Activated CD4-positive, alpha-beta T cell treated with anti-CD3 and anti-CD28 coated beads for 4 hours (primary cell): ENCODE results near the gene UBE2H.
"Not testable (repeated sequence)": the region's sequence is repeated elsewhere in the genome, so short reads cannot be mapped to it uniquely, and the experiment has no call there.

ENCODE experiments used
- DNase-seq, 2 donors: peaks; one replicate each; pipeline ENCODE4 v3.0.0-alpha.2; 2020

Gene UBE2H

DNA sequence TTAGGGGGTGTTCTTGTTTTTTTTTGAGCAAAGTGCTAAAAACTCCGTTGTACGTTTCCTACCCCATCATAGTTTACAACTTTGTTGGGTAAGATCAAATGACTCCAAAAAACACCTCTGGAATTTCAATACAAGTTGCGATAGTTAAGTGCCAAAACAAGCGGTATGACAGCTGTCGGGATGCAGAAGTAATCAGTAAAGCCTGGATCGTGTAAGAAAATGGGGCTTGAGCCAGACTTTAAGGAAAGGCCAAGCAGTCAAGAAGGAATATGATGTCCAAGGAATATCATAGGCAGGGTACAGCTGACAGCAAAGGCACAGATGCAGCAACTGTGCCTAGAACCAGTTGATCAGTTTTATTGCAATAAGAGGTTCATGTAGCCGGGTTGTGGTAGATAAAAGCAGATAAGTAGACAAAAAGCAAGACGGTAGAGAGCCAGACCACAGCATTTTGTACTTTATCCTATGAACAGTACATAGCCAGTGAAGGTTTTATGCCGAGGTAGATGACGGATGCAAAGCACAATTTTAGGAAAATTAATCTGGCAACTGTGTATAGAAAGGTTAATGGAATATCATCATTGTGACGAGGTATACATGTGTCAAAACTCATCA, 45.5 kb downstream of the UBE2H start:
- no peak for DNase-seq

DNA sequence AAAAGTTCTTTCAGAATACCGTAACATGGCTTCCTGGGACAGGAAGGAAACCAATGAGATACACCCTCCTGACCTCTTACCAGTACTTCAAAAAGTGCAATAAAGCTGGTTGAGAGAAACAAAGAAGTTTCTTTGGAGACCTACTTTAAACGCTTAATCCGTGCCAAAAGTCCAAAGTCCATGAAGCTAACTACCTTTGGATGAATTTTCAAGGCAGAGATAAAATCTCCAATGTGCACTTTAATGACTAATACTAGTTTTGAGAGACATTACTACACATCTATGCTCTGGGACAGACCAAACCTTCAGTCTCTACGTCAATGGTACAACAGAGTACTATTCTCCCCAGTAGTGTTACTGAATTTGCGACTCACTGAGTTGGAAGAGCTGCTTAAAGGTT, 46.1 kb downstream of the UBE2H start:
- DNase-seq: no peak

DNA sequence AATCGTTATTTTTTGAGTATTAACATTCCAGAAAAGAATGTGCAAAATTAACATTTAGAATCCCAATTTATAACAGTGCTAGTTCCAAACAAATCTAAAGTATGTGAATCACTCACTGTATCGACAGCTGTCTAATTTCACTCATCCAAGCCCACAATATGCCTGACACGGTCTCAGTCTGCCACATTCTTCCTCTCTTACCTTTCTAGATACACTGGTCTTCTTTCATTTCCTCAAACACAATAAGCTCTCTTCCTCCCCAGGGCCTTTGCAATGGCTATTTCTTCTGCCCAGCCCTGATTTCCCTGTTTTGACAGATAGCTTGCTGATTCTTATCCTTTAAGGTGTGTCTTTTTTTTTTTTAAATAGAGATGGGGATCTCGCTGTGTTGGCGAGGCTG, 48.8 kb downstream of the UBE2H start:
- DNase-seq: no peak

GRCh38 chr7:129902788-129903422, 49.9 kb downstream of the UBE2H start:
- DNase-seq: no peak

DNA sequence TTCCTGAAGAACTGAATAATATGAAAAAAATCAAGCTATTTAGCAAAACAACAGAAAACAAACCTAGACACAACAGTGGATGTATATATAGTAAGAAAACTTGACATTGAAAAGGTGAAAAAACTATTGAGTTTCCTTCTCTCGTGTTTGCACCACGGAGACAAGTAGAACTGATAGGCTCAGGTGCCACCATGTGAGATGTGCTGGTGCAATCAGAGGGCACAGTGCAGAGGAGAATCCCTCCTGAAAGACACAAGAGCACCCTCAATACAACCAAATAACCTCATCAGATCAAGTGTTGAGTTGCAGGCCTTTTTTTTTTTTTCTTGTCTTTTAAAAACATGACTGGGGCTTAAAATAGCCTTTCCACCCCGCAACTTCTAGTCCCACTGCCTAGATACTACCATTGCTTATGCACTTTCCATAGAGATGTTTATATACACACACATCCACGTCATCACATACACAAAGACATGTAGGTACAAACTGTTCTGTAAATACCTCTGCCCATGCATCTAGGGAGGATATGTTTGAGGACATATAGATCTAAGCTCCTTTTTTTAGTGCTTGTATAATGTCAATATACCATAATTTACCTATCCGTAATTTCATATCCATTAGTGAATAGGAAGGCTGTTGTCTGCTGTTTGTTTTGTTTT, 54.1 kb downstream of the UBE2H start:
- no peak for DNase-seq

DNA sequence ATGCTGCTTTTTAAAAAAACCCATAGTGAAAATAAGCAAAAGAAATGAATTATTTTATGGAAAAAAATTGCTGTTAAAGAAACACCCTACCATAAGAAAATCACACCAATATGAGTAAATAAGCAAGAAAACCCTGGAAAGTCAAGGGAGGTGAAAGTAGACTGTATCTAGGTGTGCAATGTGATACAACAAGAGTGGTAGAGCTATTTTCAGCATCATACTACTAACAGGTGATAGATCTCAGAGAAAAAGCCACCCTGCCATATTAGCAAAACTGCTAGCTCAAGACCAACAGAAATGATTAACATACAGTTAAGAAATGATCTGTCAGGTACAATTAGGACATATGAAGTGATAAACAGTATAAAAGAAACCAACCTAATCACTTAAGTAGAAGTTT, 54.8 kb downstream of the UBE2H start:
- DNase-seq: no peak

DNA sequence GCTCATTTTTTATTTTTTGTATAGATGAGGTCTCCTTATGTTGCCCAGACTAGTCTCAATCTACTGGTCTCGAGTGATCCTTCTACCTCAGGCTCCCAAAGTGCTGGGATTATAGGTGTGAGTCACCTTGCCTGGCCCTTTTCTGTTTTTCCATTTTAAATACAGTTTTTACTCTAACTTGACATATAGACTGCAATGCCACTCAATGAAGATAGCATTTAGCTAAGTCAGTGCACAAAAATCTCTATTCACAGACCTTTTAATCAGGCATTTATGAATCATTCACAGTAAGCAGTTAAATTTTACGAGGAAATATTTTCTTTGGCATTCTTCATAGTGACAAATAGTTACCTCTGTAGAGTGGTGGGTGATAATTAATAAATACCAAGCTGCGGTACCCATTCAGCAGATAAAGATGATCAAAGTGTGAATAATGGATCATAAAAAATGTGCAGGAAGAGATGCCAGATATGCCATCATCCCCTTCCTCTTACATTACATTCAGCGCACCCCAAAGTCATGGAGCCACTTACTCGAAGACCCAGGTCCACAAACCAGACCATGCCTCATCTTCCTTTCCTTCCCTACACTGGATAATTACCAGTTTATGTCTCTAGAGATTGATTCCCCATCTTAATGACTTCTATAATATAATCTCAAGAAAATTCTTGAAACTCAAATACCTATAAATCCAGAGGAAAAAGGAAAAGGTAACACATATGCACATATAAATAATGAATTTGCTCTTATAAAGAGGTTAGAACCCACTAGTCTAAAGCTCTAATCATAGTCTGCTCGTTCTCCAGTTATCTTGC, 56.0 kb downstream of the UBE2H start:
- no peak for DNase-seq

DNA sequence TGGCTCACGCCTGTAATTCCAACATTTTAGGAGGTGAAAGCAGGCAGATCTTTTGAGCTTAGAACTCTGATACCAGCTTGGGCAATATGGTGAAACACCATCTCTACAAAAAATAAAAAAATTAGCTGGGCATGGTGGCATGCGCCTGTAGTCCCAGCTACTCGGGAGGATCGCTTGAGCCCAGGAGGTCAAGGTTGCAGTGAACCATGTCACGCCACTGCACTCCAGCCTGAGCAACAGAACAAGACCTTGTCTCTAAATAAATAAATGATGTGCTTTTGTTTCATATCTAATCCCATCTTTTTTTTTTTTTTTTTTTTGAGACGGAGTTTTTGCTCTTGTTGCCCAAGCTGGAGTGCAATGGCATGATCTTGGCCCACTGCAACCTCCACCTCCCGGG, 58.6 kb downstream of the UBE2H start:
- not testable (repeated sequence) for DNase-seq

- no peak for DNase-seq
Measured at GRCh38 chr7:129890090-129890489, 62.7 kb downstream of the UBE2H start.

DNA sequence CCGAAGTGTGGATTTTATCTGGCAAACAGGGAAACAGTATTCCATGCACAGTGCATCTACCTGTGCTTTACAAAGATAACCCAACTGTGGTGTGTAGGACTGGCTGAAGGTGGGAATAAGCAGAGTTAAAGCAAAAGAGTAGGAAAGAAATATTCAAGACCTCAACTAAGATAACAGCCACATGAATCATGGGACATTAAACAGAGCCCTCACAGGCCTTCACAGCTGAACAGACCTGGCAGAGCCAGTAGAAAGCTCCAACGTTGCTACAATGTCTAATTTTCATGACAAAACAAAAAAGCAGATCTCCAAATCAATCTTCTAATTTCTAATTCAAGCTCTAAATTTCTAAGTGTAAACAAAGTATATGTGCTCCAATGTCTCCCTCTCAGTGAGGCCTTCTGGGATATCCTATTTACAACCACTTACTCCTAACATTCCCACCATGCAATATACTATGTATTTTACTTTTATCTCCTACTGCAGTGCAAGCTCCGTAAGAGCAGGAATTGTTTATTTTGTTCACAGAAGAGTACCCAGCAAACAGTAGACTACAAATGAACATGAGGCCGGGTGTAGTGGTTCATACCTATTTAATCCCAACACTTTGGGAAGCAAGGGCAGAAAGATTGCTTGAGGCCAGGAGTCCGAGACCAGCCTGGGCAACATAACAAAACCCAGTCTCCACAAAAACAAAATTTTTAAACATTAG, 63.5 kb downstream of the UBE2H start:
- DNase-seq: no peak

- no peak for DNase-seq
Measured at GRCh38 chr7:129887865-129888264, 64.9 kb downstream of the UBE2H start.

DNA sequence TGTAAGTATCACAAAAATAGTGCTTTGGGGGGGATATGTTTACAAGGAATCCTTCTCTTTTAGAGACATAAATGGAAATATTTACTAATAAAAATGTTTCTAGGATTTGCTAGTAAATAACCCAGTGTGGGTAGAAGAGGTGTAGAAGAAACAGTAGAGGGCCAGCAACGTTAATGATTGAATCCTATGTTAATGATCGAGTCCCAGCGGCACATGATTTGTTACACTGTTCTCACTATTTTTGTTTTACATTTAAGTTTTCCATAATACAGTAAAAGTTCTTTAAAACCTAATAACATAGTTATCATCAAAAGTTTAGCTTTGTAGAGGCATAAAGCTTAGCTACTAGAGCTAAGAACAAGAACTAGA, 66.0 kb downstream of the UBE2H start:
- no peak for DNase-seq

GRCh38 chr7:129886167-129886817, 66.5 kb downstream of the UBE2H start:
- no peak for DNase-seq

DNA sequence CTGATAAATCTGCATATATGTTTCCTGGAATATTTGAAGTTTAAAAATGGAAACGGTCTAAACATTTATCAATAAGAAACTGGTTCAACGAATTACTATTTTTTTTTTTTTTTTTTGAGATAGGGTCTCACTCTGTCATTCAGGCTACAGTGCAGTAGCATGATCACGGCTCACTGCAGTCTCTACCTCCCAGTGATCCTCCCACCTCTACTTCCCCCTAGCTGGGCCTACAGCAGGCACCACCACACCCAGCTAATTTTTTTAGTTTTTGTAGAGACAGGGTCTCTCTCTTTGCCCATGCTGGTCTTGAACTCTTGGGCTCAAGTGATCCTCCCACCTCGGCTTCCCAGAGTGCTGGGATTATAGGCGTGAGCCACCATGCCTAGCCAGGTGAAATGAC, 68.3 kb downstream of the UBE2H start:
- no peak for DNase-seq

- no peak for DNase-seq
Measured at GRCh38 chr7:129883151-129883550, 69.6 kb downstream of the UBE2H start.

GRCh38 chr7:129882531-129882930, 70.2 kb downstream of the UBE2H start:
- DNase-seq: no peak

DNA sequence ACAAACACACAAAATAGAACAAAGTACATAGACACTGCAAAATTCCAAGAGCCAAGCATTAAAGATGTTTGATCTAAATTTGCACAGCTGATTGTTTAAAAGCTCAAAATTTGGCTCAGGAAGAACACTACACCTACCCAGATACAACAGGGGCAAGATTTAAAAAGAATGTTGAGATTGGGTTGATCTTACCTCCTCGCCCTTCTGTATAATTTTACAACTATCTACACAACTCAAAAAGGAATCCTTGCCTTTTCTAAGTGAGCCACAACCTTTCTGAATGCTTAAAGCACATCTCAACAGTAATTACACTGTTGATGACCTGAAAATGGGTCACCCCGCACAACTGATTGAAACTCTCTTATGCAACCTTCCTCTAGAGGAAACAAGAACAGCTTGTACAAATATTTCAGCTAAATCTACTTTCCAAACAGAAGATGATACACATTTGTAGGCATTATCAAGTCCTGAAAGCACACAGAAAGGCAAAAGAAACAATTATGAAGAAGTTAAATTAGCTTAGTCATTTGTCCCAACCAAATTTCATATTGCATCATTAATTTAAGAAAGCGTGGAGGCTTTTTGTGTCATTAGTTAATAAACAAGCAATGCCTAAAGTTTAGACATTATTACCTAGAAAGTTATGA, 75.5 kb downstream of the UBE2H start:
- DNase-seq: no peak

DNA sequence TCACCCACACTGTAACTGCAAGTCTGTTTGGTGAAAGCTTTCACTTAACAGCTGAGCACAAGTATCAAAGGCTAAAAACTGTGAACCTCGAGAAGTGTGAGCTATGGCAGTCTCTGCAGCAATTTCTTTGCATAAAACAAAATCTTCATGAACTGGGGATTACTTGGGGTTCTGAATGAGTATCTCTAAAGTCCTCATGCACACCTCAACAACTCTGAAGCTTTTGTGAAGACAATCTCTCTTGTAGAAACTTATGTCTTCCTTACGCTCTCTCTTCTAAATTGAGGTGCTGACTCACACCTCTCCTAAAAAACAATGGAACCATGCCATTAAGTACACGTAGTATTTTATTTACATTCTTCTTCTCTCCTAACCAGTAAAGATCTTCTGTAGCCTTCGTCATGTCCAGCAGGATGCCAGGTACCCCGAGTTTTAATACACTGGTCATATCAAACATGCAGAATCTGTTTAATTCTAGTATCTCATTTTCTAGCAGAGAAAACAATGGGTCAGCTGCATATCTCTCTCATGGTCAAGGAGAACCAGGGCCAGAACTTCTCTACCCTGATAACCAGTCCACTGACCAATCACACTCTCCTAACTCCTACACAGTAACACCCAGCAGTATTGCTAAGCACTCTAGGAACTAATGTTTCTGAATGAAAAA, 76.9 kb downstream of the UBE2H start:
- DNase-seq: no peak

DNA sequence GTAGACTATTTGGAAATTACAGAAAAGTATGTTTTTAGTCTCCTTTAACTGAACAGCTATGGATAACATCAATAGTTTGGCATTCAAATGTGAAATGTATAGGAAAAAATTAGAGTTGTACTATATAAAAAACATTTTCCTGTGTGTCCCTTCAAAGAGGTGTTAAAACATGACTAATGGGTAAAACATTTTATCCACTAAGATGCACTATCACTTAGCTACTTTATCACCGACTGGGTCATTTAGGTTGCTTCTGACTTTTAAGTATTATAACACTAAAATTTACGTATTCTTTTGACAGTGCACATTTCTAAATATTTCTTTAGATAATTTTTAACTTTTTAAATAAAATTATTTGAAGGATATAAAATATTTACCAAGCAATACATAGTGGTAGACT, 77.6 kb downstream of the UBE2H start:
- no peak for DNase-seq

- no peak for DNase-seq
Measured at GRCh38 chr7:129874722-129875121, 78.0 kb downstream of the UBE2H start.

DNA sequence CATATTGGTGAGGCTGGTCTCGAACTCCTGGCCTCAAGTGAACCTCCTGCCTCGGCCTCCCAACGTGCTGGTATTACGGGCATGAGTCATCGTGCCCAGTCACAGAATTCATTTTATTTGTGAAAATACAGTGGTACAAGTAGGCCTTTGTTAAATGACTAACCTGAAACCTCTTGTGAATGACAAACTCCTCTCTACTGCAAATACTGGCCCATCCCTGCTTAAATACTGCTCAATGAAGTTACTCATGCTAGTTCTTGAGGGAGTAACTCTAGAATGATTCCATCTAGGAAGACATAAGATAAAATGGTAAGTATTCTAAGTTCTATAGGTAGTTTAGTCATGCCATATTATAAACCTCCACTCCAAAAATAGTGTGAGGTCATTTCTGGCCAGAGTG, 80.7 kb downstream of the UBE2H start:
- DNase-seq: no peak
